ENCODE measurements around the gene WASHC4. TPM values are rescaled to one million over a fixed set of nuclear protein-coding genes. Genes with fewer than 3 reads are reported as not detected.
A peak's percentile ranks its signal among the peaks of the same experiment; 100 is the strongest.
"Not testable (repeated sequence)": the region's sequence is repeated elsewhere in the genome, so short reads cannot be mapped to it uniquely, and the experiment has no call there.

WASHC4 gene
- total RNA-seq, 1 donor from 2014 or later = 96.8 TPM

DNA sequence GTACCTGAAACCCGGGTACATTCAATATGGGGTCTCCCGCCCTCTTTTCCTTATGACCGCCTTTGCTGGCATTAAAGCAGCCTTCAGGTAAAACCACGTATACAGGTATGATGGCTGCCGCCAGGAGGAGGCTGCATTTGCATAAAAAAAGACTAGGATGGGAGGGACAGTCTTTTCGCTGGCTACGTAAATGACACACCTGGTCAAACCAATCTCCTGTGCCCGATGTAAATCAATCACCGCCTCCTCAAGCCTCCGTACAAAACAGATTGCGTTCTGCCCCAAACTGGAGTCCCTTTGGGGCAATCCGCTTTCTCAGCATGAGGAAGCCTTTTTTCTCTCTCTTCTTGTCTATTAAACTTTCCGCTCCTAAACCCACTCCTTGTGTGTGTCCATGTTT, 15.2 kb upstream of the WASHC4 start:
- DNase-seq = no peak

DNA sequence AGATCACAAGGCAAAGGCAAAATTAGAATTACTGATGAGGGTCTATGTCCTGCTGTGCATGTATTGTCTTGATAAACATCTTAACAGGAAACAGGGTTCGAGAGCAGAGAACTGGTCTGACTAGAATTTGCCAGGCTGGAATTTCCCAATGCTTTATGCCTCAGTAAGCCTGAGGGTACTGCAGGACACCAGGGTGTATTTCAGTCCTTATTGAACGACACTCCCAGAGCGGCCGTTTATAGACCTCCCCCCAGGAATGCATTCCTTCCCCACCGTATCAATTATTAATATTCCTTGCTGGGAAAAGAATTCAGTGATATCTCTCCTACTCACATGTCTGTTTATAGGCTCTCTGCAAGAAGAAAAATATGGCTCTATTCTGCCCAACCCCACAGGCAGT, 12.2 kb upstream of the WASHC4 start:
- DNase-seq = not testable (repeated sequence)

DNA sequence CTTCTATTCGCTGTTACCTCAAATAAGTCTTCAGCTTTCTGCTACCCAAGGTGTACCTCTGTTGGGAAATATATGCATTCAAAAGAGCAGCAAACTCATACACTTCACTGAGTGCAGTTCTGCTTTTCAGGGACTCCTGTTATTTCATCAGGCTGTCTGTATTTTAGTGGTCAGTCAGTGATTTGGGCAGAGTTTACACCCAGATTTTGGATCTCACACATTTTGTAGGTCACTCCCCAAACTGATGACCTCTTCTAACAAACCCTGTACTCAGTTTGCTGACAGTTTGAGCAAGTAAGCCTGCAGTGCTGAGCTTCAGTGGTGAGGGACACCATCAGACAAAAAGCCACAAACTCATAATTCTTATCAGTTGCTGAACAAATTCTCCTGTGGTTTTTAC, 8.2 kb upstream of the WASHC4 start:
- DNase-seq = no peak

DNA sequence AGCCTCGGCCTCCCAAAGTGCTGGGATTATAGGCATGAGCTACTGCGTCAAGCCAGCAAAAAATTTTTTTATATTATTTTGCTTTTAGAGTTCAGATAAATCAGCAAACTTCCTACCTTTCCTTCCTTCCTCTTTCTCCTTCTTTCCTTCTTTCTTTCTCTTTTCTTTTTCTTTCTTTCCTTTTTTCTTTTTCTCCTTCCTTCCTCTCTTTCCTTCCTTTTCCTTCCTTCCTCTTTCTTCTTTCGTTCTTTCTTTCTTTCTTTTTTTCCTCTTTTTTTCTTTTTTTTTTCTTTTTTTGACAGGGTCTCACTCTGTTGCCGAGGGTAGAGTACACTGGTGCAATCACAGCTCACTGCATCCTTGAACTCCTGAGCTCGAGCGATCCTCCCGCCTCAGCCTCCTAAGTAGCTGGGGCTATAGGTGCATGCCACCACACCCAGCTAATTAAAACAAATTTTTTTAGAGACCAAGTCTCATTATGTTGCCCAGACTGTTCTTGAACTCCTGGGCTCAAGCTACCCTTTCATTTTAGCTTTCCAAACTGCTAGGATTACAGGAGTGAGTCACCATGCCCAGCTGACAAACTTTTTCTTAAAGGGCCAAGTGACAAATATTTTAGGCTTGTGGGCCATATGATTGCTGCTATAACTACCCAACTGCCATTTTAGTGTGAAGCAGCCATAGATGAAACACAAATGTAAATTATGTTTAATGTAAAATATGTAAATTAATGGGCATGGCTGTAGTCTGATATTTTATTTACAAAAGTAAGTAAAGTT, 7.1 kb upstream of the WASHC4 start:
- peak; percentile 11 for DNase-seq

DNA sequence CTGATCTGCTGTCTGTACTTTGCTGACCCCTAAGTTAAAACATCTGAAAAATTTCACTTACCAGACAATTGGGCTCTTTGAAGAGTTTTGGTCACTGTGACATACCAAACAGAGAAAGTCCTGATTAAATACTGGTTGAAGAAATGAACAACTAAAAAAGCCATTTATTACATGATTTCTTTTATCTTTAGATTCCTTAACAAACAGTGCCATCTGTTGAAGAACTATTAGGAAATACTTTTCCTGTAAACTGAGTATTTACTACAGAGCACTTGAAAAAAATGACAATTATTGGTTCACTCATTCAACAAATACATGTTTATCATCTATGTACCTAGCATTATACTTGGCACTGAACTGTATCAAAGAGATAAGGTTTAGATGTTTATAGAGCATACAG, 6.5 kb upstream of the WASHC4 start:
- peak; percentile 12 for DNase-seq

DNA sequence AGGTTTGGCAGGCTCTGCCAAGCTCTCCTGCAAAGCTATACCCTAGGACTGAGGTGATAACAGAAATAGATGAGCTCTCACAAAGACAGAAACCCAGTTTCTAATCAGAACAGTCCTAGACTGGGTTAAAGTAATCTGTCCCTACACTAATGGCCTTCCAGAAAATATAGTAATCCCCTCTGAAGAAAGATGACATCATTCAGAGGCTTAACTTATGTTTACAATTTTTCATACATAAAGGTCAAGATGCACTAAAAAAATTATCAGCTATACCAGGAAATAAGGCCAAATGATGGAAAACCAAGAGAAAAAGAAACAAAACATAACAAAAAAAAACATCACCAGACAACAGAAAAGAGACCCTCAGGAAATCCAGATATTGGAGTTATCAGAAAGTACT, 4.9 kb upstream of the WASHC4 start:
- DNase-seq = no peak

DNA sequence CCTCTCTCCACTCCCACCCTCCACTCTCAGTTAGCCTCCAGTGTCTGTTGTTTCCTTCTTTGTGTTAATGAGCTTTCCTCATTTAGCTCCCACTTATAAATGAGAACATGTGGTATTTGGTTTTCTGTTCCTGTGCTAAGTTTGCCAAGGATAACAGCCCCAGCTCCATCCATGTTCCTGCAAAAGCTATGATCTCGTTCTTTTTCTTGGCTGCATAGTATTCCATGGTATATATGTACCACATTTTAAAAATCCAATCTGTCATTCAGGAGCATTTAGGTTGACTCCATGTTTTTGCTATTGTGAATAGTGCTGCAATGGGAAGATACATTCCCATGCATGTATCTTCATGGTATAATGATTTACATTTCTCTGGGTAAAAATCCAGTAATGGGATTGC, 2.8 kb upstream of the WASHC4 start:
- no peak for DNase-seq

DNA sequence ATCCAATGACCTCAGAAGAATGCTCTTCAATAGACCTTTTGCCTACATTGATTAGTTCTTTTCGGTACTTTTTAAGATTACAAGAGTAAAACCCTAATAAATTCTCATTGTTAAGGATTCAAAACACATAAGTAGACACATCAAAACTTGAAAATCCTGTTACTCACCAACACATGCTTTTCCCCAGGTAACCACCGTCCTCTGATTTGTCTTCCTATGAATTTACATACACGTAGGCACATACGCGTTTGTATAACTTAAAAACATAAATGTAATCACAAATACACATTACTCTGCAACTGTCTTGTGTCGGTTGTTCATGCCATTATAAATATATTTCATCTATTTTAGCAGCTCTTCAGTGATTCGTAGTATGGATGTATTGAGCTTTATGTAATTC, 910 bp upstream of the WASHC4 start:
- DNase-seq = peak; percentile 24

DNA sequence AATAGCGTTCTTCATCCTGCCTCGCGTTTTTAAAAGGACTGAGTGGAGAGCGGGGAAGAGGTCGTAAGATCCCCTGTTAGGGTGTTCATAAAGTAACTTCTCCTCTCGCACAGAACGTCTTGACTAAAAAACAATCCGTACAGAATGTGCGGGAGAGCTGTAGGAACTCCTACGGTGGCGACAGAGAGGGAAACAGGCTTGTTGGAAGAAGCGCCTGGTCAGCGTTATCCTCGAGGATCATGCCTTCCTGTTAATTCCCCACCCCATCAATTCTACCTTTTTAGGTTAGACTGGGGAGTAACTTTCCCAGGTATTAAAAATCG, 399 bp upstream of the WASHC4 start:
- no peak for DNase-seq

DNA sequence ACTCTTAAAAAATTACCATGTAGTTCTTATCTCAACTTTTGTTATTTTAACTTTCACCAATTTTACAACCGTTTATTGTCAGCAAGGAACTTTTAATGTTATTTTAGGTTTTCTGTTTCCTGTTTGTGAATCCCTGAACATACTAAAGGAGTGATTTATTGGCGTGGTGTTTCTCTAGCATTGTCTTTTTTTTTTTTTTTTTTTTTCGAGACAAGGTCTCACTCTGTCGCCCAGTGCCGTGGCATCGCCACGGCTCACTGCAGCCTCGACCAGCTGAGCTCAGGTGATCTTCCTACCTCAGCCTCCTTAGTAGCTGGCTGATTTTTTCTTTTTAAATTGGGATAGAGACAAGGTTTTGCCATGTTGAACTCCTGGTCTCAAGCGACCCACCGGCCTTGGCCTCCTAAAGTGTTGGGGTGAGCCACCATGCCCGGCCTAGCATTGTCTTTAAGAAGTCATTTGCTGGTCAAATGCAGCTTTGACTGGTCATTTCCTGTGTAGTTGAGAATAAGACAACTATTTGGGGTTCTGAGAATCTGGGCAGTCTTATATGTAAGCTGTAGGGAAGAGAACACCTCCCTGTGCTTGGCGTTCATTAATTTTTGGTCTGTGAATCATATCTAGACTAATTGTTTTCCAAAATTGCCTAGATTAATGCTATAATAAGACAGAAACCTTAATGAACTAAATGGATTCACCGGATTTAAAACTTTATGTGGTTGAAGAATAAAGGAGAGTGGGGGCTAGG, 2.1 kb downstream of the WASHC4 start:
- no peak for DNase-seq

DNA sequence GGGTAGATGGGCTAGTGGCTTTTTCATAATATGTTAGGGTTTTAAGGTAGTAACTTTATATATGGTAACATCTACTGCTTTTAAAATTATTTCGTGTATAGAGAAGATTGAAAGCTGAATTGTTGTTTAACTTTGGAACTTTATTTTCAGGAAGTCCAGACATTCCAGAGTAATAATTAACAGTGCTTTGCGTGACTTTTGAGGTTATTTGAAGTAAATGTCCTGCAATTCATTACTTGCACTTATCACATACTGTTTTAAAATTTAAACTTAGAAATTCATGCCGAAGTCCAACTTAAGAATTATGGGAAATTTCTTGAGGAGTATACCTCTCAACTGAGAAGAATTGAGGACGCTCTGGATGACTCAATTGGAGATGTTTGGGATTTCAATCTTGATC, 3.3 kb downstream of the WASHC4 start:
- DNase-seq = no peak

DNA sequence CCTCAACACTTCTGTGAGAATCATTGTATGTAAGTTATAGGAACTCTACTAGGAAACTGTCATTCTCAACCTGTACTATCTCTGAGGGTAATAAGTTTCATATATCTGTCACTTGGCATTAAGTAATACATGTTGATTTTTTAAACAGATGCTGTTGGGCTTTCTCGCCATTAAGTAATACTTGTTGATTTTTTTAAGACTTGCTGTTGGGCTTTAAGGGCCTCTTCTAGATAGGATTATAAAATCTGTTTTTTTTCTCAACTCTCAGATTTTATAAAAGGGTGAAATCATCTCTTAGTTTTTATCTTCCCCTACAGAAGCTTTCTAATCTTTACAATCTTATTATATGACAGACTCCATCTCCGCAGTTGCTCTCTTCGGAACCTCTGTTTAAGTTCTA, 5.6 kb downstream of the WASHC4 start:
- DNase-seq = no peak

DNA sequence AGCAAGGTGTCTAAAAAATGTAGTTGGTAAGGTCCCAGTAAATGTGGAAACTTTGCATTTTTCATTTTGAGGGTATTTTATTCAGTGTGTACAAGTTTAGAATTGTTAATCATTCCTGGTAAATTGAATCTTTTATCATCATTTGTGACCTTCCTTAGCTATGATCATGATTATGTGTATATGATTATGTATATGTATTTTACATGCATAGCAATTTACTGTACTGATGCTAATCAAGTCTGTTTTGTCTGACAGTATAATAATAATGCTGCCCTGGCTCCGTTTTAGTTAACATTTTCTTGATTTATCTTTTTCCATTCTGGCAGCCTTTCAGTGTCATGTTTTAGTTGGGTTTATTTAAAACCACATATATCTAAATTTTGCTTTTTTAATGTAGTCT, 9.4 kb downstream of the WASHC4 start:
- no peak for DNase-seq

DNA sequence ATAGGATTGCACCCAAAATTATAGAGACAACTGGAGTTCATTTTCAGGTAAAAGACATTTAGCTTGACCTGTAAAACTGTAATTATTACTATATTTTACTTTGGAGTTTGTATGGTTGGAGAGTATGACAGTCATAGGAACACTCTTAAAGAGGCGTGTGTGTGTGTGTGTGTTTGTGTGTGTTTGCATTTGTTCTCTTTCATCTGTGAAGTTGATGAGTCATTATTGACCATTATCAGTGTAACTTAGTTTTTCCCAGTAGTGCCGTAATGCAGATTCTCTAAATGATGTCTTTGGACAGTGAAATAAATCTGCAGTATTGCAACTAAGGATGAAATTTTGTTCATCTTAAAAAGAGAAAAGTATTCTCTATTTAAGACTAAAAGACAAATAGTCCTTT, 13.0 kb downstream of the WASHC4 start:
- DNase-seq = no peak

DNA sequence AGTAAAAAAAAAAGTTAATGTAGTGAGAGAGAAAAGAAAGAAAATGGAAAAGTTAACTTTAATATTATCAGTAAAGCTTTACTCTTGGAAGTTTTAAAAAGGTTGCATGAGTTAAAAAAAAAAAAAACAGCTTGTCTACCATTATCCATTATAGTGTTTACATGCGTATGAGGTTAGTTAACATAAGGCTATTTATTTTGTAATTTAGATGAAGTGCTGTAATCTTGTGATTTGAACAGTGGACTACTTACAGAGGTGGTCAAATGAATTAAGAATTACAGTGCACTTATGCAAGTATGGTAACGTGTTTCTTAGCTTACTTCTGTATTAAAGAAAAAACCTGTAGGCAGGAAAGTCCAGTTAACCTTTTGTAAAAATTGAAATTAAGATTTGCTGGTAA, 30.7 kb downstream of the WASHC4 start:
- DNase-seq = no peak

DNA sequence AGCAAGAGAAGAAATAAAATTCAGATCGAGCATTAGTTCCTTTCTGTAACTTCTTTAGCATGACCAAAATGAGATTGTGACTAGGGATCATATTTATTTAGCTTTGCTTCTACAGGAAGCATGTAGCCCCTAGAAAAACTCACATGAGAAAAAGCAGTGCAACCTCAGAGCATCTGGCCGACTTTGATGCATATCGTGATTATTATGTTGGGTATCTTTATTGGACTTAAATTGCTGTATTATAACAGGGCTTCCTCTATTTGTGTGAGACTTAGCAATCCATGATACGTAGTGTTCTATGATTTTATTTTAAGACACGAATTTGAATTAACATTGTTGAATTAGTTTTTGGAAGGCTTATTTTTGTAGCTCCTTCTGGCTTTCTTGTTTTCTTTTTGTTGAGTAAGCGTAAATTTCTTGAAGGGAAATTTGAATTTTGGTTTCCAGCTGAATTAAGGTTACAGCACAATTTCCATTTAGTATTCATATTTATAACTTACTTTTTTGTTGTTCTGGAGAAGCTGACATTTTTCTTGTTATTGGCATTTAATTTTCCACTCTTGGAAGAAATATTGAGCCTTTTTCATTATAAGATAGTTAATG, 33.9 kb downstream of the WASHC4 start:
- no peak for DNase-seq

DNA sequence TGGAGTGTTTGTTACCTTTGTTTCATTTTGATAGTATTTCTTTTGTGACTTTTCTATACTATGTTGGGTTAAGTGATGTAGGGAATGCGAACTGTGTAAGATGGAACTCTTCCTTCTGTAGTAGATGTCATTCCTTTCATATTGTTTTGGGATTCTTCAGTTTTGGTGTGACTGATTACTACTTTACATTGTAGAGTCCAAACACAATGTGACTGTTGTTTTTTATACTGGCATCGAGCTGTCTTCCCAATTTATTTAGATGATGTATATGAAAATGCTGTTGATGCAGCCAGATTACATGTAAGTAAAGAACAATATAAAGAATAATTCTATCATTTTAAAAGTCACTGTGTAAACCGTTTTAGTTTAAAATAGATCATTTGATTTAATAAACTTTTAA, 34.7 kb downstream of the WASHC4 start:
- DNase-seq = no peak

DNA sequence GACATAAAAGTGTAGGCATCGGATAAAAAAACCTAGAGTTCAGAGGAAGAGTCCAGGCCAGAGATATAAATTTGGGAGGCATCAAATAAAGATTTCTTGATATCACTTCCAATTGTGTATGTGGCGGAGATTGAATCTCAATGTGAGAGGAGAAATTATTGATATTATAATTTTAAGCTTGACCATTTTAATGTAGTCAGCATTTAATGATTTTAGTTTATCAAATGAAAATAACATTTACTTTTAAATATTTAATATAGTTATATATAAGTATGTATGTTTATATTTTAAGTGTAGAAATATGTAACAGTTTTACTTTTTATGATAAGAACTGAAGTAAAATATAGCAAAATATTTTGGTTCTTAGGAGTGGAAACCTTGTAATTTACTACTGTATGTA, 48.7 kb downstream of the WASHC4 start:
- no peak for DNase-seq

DNA sequence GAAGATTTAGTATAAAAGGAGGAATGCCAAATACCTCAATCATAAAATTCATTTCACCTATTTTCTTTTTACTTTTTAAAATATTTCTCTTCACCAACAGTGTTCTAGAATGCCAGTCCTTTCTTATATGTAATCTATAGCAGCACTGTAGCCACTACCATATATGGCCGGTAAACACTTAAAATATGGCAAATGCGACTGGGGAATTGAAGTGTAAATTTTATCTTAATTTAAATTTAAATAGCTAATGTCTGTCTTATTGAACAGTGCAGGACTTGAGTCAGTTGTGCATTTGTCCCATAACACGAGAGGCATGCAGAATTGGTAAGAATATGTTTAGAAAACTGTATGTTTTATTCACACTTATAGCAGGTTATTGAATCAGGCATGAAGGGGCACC, 50.1 kb downstream of the WASHC4 start:
- DNase-seq = no peak

DNA sequence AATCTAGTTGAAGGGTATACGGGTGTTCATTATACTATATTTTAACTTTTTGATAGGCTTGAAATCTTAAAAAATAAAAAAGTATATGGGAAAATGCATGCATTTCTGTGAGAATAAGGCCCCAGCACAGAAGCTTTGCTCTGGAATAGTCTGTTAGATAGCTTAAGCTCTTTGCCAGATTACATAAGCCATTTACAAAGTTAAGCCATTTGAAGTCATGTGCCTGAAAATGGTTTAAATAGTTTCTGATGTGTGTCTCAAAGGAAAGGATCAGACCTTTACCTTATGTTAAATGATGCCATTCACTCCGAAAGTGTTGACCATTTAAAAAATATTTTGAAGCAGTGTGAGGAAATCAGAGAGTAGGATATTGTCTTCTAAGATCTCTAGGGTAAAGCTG, 51.3 kb downstream of the WASHC4 start:
- DNase-seq = no peak

DNA sequence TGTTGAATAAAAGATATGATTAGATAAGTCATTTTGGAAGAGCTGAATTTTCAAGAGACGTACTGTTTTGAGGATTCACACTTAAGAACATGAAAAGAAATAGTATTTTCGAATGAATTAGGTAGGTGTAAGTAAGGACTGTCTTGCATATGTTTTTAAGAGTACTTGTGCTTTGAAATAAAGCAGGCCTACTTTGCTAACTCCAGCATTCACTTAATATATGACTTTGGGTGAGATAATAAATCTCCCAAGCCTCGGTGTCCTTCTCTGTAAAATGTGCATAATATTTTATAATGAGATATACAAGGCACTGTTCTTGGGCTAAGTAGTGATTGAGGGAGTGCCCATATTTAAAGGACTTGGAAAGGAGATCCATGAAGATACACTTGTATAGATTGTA, 54.6 kb downstream of the WASHC4 start:
- DNase-seq = no peak

DNA sequence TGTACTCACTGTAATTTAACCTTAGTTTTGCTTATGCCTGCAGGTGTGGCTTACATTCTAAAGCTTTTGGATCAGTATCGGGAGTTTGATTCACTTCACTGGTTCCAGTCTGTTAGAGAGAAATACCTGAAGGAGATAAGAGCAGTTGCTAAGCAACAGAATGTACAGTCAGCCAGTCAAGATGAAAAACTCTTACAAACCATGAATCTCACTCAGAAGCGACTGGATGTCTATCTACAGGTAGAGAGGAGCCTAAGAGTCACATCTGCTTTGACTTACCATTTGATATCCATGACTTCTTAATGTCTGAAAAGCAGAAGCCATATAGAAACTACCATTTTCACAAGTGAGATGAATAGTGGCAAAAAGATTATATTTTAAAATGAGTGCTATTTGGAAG, 56.5 kb downstream of the WASHC4 start:
- DNase-seq = no peak

DNA sequence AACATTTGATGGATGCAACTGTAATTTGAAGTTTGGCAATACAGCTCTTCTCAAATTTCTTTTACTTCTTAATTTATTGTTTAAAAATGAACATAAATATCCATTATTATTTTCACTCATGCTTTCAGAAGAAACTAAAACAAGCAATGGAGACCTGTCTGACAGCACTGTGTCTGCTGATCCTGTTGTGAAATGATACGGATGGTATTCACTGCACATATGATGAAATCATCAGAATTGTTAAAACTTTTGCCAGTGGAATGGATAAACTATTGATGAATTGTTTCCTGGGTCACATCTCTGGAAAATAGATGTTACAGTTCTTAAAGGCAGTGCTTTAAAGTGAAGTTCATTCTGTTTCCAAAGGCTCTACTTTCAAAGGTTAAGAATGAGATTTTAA, 59.2 kb downstream of the WASHC4 start:
- no peak for DNase-seq

DNA sequence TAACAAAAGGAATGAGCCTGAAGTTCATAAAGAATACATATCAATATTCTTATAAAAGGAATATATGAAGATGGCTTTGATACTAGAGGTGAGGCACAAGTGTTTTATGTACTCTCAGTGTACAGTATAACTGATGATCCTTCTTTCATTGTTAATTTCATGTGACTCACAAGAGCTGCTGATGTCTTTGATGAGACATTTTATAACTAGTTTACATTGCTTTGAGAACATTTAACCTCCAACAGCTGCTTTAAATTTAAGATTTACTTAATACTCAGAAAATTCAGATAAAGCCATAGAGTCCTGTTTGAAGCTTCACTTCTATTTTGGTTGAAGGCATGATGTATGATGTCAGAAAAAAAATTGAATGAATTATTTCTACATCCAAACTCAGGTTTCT, 59.8 kb downstream of the WASHC4 start:
- DNase-seq = no peak
